Vagina (tissue), 2 donors: ENCODE results near the gene FAF1.

Experiments used
- CTCF ChIP-seq, 3 experiments: fragments of 450-650 bp in 2 of 3; fragments of 200-600 bp in 1 of 3; sonication (generic) in 1 of 3; IDR thresholded peaks; one replicate each; pipeline ENCODE4 v1.5.1; 2017 to 2019; ENCODE audit warnings: antibody characterized with exemption in 3 of 3, mild to moderate bottlenecking in 2 of 3, moderate library complexity in 2 of 3
- POLR2A ChIP-seq, 2 donors: fragments of 450-650 bp; IDR thresholded peaks; one replicate each; pipeline ENCODE4 v1.6.1; 2017; ENCODE audit warnings: antibody characterized with exemption in 2 of 2, mild to moderate bottlenecking in 2 of 2, moderate library complexity in 2 of 2

- TF ChIP-seq POLR2A (IDR thresholded peaks at IDR 0.05) (no peak), CTCF (IDR thresholded peaks at IDR 0.05) (no peak)
Measured at GRCh38 chr1:50526431-50526830, 433.6 kb downstream of the FAF1 start.
